ENCODE results near the gene PRTG.

- no peak for TF ChIP-seq EZH2phosphoT487 (IDR thresholded peaks at IDR 0.05; ENCODE audit: borderline replicate concordance, low read length)
- TF ChIP-seq, protein P1, sequence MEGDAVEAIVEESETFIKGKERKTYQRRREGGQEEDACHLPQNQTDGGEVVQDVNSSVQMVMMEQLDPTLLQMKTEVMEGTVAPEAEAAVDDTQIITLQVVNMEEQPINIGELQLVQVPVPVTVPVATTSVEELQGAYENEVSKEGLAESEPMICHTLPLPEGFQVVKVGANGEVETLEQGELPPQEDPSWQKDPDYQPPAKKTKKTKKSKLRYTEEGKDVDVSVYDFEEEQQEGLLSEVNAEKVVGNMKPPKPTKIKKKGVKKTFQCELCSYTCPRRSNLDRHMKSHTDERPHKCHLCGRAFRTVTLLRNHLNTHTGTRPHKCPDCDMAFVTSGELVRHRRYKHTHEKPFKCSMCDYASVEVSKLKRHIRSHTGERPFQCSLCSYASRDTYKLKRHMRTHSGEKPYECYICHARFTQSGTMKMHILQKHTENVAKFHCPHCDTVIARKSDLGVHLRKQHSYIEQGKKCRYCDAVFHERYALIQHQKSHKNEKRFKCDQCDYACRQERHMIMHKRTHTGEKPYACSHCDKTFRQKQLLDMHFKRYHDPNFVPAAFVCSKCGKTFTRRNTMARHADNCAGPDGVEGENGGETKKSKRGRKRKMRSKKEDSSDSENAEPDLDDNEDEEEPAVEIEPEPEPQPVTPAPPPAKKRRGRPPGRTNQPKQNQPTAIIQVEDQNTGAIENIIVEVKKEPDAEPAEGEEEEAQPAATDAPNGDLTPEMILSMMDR (IDR thresholded peaks at IDR 0.05; ENCODE audit: low read depth, low read length, poor library complexity, severe bottlenecking) = no peak
Observed at GRCh38 chr15:55770261-55770660, 27.3 kb upstream of the PRTG start.

Data from DOHH2 (cell line).